Measurements from ENCODE around the gene SRRM3. TPM values are rescaled to one million over a fixed set of nuclear protein-coding genes. Genes with fewer than 3 reads are reported as not detected.
A peak's percentile ranks its signal among the peaks of the same experiment; 100 is the strongest.

Gene SRRM3
- total and polyA plus RNA-seq, 9 of the 15 experiments (the other 6 are each of a cell fraction or from before 2014, with no cell fraction given), result 0.04 to 0.91 (median 0.46) TPM; not detected in 2

DNA sequence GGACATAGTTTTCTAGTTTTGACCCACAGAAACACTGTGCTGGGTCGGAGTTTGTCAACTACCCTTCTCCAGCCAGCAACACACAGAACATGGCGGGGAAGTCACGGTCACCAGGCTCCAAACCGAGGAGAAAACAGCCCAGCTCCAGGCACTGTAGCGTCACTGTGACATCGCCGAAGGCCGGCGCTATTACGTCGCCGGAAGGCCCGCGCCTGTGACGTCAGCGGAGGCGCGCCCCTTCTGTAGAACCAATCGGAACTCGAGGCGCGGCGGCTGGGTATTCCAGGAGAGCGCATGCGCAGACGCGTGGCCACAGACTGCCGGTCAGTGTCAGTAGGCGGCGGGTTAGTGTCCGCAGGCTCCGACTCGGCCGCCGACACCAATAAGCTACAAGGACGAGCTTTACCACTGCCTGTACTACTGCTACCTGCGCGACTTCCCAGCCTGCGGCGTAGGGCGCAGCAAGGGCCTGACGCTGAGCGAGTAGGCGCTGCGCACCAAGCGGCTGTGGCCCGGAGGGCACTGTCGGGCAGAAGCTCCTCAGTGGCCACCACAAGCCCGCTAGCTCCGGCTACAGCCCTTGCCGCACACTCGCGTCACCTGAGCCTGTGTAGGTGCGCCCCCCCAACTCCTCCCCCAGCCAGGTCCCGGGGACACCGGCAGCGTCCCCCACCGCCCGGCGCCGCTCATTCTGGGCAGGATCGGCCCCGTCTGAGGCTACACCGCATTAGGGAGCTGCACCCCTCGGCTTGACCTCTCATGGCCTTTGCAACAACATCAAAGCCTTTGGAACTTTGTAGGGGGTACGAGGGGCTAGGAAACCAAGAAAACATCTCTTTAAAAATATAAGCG lies 35.1 kb upstream of the SRRM3 start (continued):
- TF ChIP-seq, protein P1, sequence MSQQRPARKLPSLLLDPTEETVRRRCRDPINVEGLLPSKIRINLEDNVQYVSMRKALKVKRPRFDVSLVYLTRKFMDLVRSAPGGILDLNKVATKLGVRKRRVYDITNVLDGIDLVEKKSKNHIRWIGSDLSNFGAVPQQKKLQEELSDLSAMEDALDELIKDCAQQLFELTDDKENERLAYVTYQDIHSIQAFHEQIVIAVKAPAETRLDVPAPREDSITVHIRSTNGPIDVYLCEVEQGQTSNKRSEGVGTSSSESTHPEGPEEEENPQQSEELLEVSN (IDR thresholded peaks at IDR 0.05; ENCODE audit: borderline replicate concordance in 1 of 2, extremely low read depth in 1 of 2, insufficient read depth in 1 of 2, insufficient read length in 1 of 2, low read depth in 1 of 2, low read length in 1 of 2, poor library complexity in 1 of 2, severe bottlenecking in 1 of 2), result peak; percentile 59 to 93
- no peak for TF ChIP-seq SMARCA5 (IDR thresholded peaks at IDR 0.05)
- no peak for TF ChIP-seq RBM25 (IDR thresholded peaks at IDR 0.05; ENCODE audit: low read depth, low read length, severe bottlenecking)
- peak; percentile 89 for TF ChIP-seq ZFX (CRISPR knock-in tag; IDR thresholded peaks at IDR 0.05)
- TF ChIP-seq, protein P2, sequence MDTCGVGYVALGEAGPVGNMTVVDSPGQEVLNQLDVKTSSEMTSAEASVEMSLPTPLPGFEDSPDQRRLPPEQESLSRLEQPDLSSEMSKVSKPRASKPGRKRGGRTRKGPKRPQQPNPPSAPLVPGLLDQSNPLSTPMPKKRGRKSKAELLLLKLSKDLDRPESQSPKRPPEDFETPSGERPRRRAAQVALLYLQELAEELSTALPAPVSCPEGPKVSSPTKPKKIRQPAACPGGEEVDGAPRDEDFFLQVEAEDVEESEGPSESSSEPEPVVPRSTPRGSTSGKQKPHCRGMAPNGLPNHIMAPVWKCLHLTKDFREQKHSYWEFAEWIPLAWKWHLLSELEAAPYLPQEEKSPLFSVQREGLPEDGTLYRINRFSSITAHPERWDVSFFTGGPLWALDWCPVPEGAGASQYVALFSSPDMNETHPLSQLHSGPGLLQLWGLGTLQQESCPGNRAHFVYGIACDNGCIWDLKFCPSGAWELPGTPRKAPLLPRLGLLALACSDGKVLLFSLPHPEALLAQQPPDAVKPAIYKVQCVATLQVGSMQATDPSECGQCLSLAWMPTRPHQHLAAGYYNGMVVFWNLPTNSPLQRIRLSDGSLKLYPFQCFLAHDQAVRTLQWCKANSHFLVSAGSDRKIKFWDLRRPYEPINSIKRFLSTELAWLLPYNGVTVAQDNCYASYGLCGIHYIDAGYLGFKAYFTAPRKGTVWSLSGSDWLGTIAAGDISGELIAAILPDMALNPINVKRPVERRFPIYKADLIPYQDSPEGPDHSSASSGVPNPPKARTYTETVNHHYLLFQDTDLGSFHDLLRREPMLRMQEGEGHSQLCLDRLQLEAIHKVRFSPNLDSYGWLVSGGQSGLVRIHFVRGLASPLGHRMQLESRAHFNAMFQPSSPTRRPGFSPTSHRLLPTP (IDR thresholded peaks at IDR 0.05; ENCODE audit: borderline replicate concordance, extremely low read depth, insufficient read length), result no peak
- TF ChIP-seq ZNF707 (CRISPR knock-in tag; conservative IDR thresholded peaks at IDR 0.05), result no peak
- peak in 1 of 2 experiments; percentile 57; a peak in 2 of 4 replicates for TF ChIP-seq MAZ (CRISPR knock-in tag; conservative IDR thresholded peaks at IDR 0.05 in 1 of 2, IDR thresholded peaks at IDR 0.05 in 1 of 2)
- peak; percentile 66; the same call in 1 of the 2 replicates for TF ChIP-seq RB1 (IDR thresholded peaks at IDR 0.05; ENCODE audit: low read depth)
- TF ChIP-seq XRCC4 (IDR thresholded peaks at IDR 0.05; ENCODE audit: extremely low read depth, insufficient read depth, insufficient read length), result no peak
- no peak for TF ChIP-seq SETDB1 (IDR thresholded peaks at IDR 0.05; ENCODE audit: low read length)
- TF ChIP-seq, protein P3, sequence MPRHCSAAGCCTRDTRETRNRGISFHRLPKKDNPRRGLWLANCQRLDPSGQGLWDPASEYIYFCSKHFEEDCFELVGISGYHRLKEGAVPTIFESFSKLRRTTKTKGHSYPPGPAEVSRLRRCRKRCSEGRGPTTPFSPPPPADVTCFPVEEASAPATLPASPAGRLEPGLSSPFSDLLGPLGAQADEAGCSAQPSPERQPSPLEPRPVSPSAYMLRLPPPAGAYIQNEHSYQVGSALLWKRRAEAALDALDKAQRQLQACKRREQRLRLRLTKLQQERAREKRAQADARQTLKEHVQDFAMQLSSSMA (CRISPR knock-in tag; IDR thresholded peaks at IDR 0.05), result no peak
- no peak for TF ChIP-seq ZFP30 (CRISPR knock-in tag; IDR thresholded peaks at IDR 0.05; ENCODE audit: borderline replicate concordance)
- no peak for TF ChIP-seq BRD9 (IDR thresholded peaks at IDR 0.05; ENCODE audit: low read depth, partially characterized antibody)
- TF ChIP-seq FIP1L1 (IDR thresholded peaks at IDR 0.05; ENCODE audit: low read depth, low read length, poor library complexity, severe bottlenecking), result peak; percentile 37
- peak; percentile 51; the same call in 1 of the 2 replicates for TF ChIP-seq LEF1 (IDR thresholded peaks at IDR 0.05)
- no peak for TF ChIP-seq ZBTB8A (IDR thresholded peaks at IDR 0.05; ENCODE audit: partially characterized antibody)
- TF ChIP-seq, protein P4, sequence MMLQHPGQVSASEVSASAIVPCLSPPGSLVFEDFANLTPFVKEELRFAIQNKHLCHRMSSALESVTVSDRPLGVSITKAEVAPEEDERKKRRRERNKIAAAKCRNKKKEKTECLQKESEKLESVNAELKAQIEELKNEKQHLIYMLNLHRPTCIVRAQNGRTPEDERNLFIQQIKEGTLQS (IDR thresholded peaks at IDR 0.05), result peak; percentile 90
- TF ChIP-seq, protein P4 (CRISPR knock-in tag; conservative IDR thresholded peaks at IDR 0.05), result peak; percentile 85
- peak; percentile 85; the same call in 1 of the 2 replicates for TF ChIP-seq POLR2AphosphoS2 (IDR thresholded peaks at IDR 0.05; ENCODE audit: low read length)
- TF ChIP-seq RBM34 (IDR thresholded peaks at IDR 0.05; ENCODE audit: borderline replicate concordance, insufficient read depth, low read length), result no peak
- no peak for TF ChIP-seq TFAM (CRISPR knock-in tag; conservative IDR thresholded peaks at IDR 0.05)
- no peak for TF ChIP-seq ZFPM2 (CRISPR knock-in tag; IDR thresholded peaks at IDR 0.05)

Data from K562 (cell line).